Stomach (tissue), 4 donors: ENCODE data around the gene TRABD2B.

ENCODE experiments used
- EP300 ChIP-seq: sonication (generic); formaldehyde crosslinking; IDR thresholded peaks from one replicate; pipeline ENCODE4 v1.6.1; 2017; ENCODE audit warnings: antibody characterized with exemption
- POLR2A ChIP-seq, 4 donors: fragments of 450-650 bp; IDR thresholded peaks; one replicate each; pipeline ENCODE4 v1.6.1; 2016; ENCODE audit warnings: antibody characterized with exemption in 4 of 4, control low read depth in 2 of 4, mild to moderate bottlenecking in 1 of 4, moderate library complexity in 1 of 4
- TF ChIP-seq, protein P1 (sequence below), 7 experiments: fragments of 450-650 bp in 4 of 7; fragments of 200-600 bp in 3 of 7; sonication (generic) in 3 of 7; IDR thresholded peaks; one replicate each; pipeline ENCODE4 v1.5.1; 2016 to 2019; ENCODE audit warnings: antibody characterized with exemption in 7 of 7, control low read depth in 2 of 7, mild to moderate bottlenecking in 1 of 7

DNA sequence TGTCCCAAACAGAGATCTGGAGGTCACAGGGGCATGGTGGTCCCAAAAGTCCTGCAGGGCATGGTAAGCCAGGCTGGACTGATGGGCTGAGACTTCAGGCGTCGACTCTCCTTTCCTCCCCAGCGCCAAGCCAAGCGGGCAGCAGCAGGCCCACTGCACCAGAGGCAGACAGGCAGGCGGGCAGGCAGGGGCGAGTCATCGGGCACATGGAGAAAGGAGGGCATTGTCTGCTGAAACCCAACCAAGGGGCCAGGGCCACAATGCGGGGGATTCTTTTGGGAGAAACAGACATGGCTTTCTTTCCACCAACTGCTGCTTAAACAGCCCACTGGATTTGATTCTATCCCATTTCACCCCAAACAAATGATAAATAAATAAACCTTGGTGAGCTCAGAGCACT is 46.2 kb downstream of the TRABD2B start:
- TF ChIP-seq, protein P1, sequence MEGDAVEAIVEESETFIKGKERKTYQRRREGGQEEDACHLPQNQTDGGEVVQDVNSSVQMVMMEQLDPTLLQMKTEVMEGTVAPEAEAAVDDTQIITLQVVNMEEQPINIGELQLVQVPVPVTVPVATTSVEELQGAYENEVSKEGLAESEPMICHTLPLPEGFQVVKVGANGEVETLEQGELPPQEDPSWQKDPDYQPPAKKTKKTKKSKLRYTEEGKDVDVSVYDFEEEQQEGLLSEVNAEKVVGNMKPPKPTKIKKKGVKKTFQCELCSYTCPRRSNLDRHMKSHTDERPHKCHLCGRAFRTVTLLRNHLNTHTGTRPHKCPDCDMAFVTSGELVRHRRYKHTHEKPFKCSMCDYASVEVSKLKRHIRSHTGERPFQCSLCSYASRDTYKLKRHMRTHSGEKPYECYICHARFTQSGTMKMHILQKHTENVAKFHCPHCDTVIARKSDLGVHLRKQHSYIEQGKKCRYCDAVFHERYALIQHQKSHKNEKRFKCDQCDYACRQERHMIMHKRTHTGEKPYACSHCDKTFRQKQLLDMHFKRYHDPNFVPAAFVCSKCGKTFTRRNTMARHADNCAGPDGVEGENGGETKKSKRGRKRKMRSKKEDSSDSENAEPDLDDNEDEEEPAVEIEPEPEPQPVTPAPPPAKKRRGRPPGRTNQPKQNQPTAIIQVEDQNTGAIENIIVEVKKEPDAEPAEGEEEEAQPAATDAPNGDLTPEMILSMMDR (IDR thresholded peaks at IDR 0.05), result no peak
- no peak for TF ChIP-seq EP300
- TF ChIP-seq POLR2A (IDR thresholded peaks at IDR 0.05), result no peak
